Heart left ventricle (tissue), 16 donors: Measurements from ENCODE around the gene C1orf52. TPM values are rescaled to one million over a fixed set of nuclear protein-coding genes. Genes with fewer than 3 reads are reported as not detected.
A peak's percentile ranks its signal among the peaks of the same experiment; 100 is the strongest.

ENCODE experiments used
- ATAC-seq, 4 donors: fragments of 200-7000 bp; cut with Tn5 transposase; one replicate each; pipeline ENCODE4 v1.9.1; 2020 to 2022; ENCODE audit warnings: moderate library complexity in 4 of 4, mild to moderate bottlenecking in 3 of 4, moderate number of reproducible peaks in 1 of 4
- DNase-seq, 5 donors: peaks; one replicate each; pipeline ENCODE4 v3.0.0-alpha.2; 2020
- H3K27ac ChIP-seq, 12 donors: fragments of 200-600 bp; sonication (generic) in 4 of 12; one replicate each; pipeline versions ENCODE4 v1.5.0 to v1.8.0; 2016 to 2022; ENCODE audit warnings: mild to moderate bottlenecking in 2 of 12
- H3K27me3 ChIP-seq, 9 donors: fragments of 200-600 bp; sonication (generic) in 2 of 9; one replicate each; pipeline versions ENCODE4 v1.5.1 to v1.8.0; 2016 to 2022; ENCODE audit warnings: mild to moderate bottlenecking in 3 of 9
- H3K36me3 ChIP-seq, 9 donors: fragments of 200-600 bp; sonication (generic) in 2 of 9; one replicate each; pipeline versions ENCODE4 v1.5.0 to v1.8.0; 2018 to 2022; ENCODE audit warnings: mild to moderate bottlenecking in 2 of 9
- H3K4me1 ChIP-seq, 12 donors: fragments of 200-600 bp; sonication (generic) in 4 of 12; one replicate each; pipeline versions ENCODE4 v1.5.0 to v1.8.0; 2016 to 2022; ENCODE audit warnings: mild to moderate bottlenecking in 3 of 12
- H3K4me3 ChIP-seq, 12 donors: fragments of 200-600 bp; sonication (generic) in 4 of 12; one replicate each; pipeline versions ENCODE4 v1.5.0 to v1.8.0; 2017 to 2022; ENCODE audit warnings: mild to moderate bottlenecking in 9 of 12, moderate library complexity in 4 of 12
- H3K9me3 ChIP-seq, 12 donors: fragments of 200-600 bp; sonication (generic) in 4 of 12; one replicate each; pipeline versions ENCODE4 v1.5.0 to v1.8.0; 2016 to 2022; ENCODE audit warnings: mild to moderate bottlenecking in 1 of 12
- POLR2A ChIP-seq, 2 donors: fragments of 450-650 bp; IDR thresholded peaks; one replicate each; pipeline ENCODE4 v1.6.1; 2017; ENCODE audit warnings: antibody characterized with exemption in 2 of 2, mild to moderate bottlenecking in 2 of 2, moderate library complexity in 2 of 2
- WGBS, 4 donors: extraction: QIAGEN DNeasy Blood & Tissue Kit in 2 of 4; methylation state at CpG; one replicate each; pipeline versions ENCODE4 v1.1.5 to v1.1.7; 2013 to 2018; 5-methylcytosine and 5-hydroxymethylcytosine counted together
- intact Hi-C, 10 donors: fragments of 100-400 bp; cut with DNase I; formaldehyde crosslinking; loops; one replicate each; pipeline versions ENCODE4 v1.11.1 to v1.14.2; 2022
- polyA plus RNA-seq, 2 donors: library from polyadenylated mRNA; stranded (reverse); fragments of 200-250 nt; gene quantifications; one replicate each; pipeline ENCODE4 v1.2.3, GENCODE V29; 2013
- total RNA-seq, 9 donors: library from RNA; depleted of rRNA in 2 of 9; stranded (reverse); fragments of >200 nt in 2 of 9; fragmentation: NEBNext Ultra II Directional in 3 of 9; extraction: Animal tissue kit (Norgen Biotek cat#: 25700) in 3 of 9; gene quantifications; one replicate each; pipeline versions ENCODE4 v1.1.0 to v1.2.4, GENCODE V29; 2016 to 2023
- TF ChIP-seq, protein P1 (sequence below), 12 donors: fragments of 200-600 bp; sonication (generic) in 4 of 12; IDR thresholded peaks; one replicate each; pipeline versions ENCODE4 v1.5.0 to v1.8.0; 2018 to 2022; ENCODE audit warnings: antibody characterized with exemption in 12 of 12, mild to moderate bottlenecking in 5 of 12
- donor health status: ischemic (EF 13 %, LVEDD 7.1; RV severe dilation, severe dysfunction).
- donor health status: healthy with polysubstance abuse.
- donor health status: DM: no; HTN: yes; CAD: no.
- donor health status: DM: no; HTN: no; CAD: no.
- donor health status: ischemic (EF 25% LVEDD 6.9; RV normal size, moderate dysfunction).
- donor health status: ischemic (EF 25% LVEDD 5.7; RV mildly dilated, moderate dysfunction).
- donor health status: healthy.
- donor health status: DM: yes; HTN: yes; CAD: no.
- donor health status: ischemic (EF 35%, LVEDD 5.7; RV mildly dilated, moderate dysfunction).
- donor health status: nonischemic (EF 11% LVEDD 7.7; RV severe dilation, severe dysfunction).
- donor health status: DM: yes; HTN: yes; CAD: no.
- donor health status: PGD.
- donor health status: ischemic (EF 29% LVEDD 5.4; RV normal size, mild dysfunction).
- donor health status: nonischemic (EF 23%, LVEDD 6.1; RV moderate dilation, normal function).

C1orf52 gene
- total and polyA plus RNA-seq, 11 donors = 11.4 to 23.2 (median 17.0) TPM

DNA sequence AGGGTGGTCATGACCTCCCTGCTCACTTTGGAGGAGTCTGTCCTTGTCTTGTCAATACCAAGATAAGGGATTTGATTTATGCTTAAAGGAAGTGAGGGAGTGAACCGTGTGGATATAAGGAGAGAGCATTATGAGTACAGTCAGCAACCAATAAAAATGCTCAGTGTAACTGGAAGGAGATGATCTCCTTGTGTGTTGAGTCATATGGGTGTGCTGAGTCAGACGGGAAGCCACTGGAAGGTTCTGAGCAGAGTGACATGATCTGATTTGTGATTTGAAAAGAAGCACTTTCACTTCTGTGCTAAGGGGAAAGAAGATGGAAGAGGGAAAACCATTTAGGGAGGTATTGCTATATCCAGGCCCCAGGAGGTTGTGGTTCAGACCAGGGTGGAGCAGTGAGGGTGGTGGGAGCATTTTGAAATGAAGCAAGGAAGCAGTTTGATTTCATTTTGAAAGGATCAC lies 19.4 kb upstream of the C1orf52 start:
- peaks cover 8 to 41% (median 18%) of the 10 kb centered on the region in 12 donors for H3K4me1 ChIP-seq
- no peaks in the 10 kb centered on the region for H3K9me3 ChIP-seq
- H3K36me3 ChIP-seq = peaks cover 0 to 3% (median 0%) of the 10 kb centered on the region in 9 donors
- ATAC-seq (no peak), DNase-seq (no peak)
- TF ChIP-seq POLR2A (IDR thresholded peaks at IDR 0.05) = no peak
- TF ChIP-seq, protein P1, sequence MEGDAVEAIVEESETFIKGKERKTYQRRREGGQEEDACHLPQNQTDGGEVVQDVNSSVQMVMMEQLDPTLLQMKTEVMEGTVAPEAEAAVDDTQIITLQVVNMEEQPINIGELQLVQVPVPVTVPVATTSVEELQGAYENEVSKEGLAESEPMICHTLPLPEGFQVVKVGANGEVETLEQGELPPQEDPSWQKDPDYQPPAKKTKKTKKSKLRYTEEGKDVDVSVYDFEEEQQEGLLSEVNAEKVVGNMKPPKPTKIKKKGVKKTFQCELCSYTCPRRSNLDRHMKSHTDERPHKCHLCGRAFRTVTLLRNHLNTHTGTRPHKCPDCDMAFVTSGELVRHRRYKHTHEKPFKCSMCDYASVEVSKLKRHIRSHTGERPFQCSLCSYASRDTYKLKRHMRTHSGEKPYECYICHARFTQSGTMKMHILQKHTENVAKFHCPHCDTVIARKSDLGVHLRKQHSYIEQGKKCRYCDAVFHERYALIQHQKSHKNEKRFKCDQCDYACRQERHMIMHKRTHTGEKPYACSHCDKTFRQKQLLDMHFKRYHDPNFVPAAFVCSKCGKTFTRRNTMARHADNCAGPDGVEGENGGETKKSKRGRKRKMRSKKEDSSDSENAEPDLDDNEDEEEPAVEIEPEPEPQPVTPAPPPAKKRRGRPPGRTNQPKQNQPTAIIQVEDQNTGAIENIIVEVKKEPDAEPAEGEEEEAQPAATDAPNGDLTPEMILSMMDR (IDR thresholded peaks at IDR 0.05) = no peak
- WGBS, 4 donors = 28 to 46% (median 35%) methylated on average over 2 of the region's 2 CpGs
- intact Hi-C loops = no loop called here
- no peak overlapping the region for H3K4me3 ChIP-seq
- H3K27me3 ChIP-seq = no peaks in the 10 kb centered on the region
- peak overlapping the region in 3 of 12 donors; percentile 26 to 83 (median 38) for H3K27ac ChIP-seq

DNA sequence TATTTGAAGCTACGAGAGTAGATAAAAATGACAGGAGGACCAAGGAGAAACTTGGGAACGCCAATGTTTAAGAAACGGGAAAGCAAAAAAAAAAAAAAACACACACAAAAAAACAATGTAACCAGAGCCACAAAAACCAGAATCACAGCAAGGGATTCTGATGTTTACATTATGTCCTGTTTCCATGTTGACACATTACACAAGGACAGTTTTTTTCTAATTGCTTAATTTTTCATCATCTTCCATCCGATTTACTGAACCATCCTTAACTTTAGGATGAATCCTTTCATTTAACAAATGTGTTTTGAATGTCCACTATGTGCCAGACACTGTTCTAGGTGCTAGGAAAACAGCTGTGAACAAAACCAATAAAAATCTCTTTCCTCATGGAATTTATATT lies 18.3 kb upstream of the C1orf52 start:
- DNase-seq = no peak
- H3K4me3 ChIP-seq = no peak overlapping the region
- no peaks in the 10 kb centered on the region for H3K27me3 ChIP-seq
- H3K4me1 ChIP-seq = peaks cover 8 to 52% (median 24%) of the 10 kb centered on the region in 12 donors
- peaks cover 0 to 10% (median 0%) of the 10 kb centered on the region in 9 donors for H3K36me3 ChIP-seq
- TF ChIP-seq, protein P1 (IDR thresholded peaks at IDR 0.05) = no peak
- TF ChIP-seq POLR2A (IDR thresholded peaks at IDR 0.05) = no peak
- intact Hi-C loops = no loop called here
- no peaks in the 10 kb centered on the region for H3K9me3 ChIP-seq
- WGBS, 4 donors = 94 to 97% (median 97%) methylated on average over 4 of the region's 4 CpGs
- H3K27ac ChIP-seq = peak overlapping the region in 2 of 12 donors; percentile 98
- ATAC-seq = no peak

DNA sequence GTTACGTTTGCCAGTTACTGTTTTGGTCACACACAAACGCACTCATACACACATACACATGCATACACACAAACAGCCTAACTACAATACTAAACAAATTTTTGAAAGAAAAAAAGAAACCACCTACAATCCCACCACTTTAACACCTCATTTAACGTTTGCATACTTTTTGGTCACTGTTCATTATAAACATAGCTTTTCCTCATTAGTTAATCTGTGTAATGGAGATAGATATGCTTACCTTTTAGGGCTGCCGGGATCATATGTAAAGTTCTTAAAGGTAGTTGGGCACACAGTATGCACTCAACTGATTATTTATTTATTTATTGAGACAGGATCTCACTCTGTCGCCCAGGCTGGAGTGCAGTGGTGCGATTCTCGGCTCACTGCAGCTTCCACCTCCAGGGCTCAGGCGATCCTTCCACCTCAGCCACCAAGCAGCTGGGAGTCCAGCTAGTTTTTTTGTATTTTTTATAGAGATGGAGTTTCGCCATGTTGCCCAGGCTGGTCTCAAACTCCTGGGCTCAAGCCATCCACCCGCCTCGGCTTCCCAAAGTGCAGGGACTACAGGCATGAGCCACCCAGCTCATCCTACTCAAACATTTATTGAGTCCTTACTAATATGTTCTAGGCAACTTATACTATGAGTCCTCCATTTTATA lies 17.6 kb upstream of the C1orf52 start:
- intact Hi-C loops = loop anchor here in 1 of 10 donors (1.0 kb wide), 1 partner anchor 18 kb away; the partner anchor contains the start of gene C1orf52
- H3K27ac ChIP-seq = peak overlapping the region; percentile 61 to 98 (median 97)
- H3K4me3 ChIP-seq = peak overlapping the region; percentile 8 to 97 (median 90)
- no peaks in the 10 kb centered on the region for H3K27me3 ChIP-seq
- H3K9me3 ChIP-seq = no peaks in the 10 kb centered on the region
- 61 to 65% (median 64%) methylated on average over 11 of the region's 11 CpGs for WGBS, 4 donors
- peak in 1 of 5 donors; percentile 28 for DNase-seq
- H3K36me3 ChIP-seq = peaks cover 0 to 17% (median 1%) of the 10 kb centered on the region in 9 donors
- TF ChIP-seq POLR2A (IDR thresholded peaks at IDR 0.05) = no peak
- TF ChIP-seq, protein P1 (IDR thresholded peaks at IDR 0.05) = no peak
- H3K4me1 ChIP-seq = peaks cover 8 to 56% (median 25%) of the 10 kb centered on the region in 12 donors
- no peak for ATAC-seq

DNA sequence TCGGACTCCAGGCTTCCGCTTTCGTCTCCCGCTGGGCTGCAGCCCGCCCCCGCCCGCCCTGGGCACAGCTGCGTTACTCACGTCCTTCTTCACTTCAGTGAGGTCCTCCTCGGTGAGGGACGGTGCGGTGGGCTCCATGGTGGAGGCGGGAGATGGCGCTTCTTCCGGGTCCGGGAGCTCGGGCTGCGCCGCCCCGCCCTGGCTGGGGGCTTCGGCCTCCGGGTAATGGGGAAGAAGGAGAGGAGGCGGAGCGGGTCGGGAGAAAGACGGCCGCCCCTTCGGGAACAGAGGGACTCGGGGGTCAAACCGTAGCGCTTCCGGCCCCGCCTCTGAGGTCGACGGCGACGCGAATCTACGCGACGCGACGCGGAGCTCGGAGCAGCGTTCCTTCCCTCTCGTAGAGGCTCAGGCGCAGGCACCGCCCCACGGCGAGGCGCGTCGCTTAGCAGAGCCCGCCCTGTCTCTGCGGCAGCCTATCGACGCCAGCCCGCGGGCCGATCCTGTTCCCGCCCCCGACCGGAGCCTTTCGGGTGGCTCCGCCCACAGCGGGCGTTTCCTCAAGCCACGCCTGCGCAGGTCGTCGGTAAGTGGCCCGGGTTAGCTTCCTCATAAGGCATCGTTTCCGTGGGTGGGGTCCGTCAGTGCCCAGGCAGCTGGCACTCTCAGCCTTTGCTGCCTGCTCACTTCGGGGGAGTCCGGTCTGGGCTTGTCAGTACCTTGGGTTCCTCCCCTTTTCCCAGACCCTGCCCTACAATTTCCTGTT lies 16.9 kb upstream of the C1orf52 start, which contains the start of gene BCL10:
TSS of gene BCL10 (minus strand) at position 418 of the 763 bp plus-strand sequence. CDS start at position 138, 280 bp downstream.
- Histone ChIP-seq H3K9me3 (no peaks in the 10 kb centered on the region), H3K4me1 (peaks cover 8 to 63% (median 27%) of the 10 kb centered on the region in 12 donors), H3K4me3 (peak within 1 kb of the TSS; percentile 65 to 97 (median 90)), H3K27ac (peak within 1 kb of the TSS; percentile 61 to 98 (median 97)), H3K27me3 (no peaks in the 10 kb centered on the region), H3K36me3 (peaks cover 0 to 24% (median 6%) of the 10 kb centered on the region in 9 donors)
- ATAC-seq (peak; percentile 99), DNase-seq (peak; percentile 98 to 100 (median 99))
- TF ChIP-seq, protein P1 (IDR thresholded peaks at IDR 0.05) = no peak
- peak; percentile 84 to 86 for TF ChIP-seq POLR2A (IDR thresholded peaks at IDR 0.05)
- intact Hi-C loops = loop anchor here in 1 of 10 donors (1.0 kb wide), 1 partner anchor 17 kb away; the partner anchor contains the start of gene C1orf52
- 0 to 1% (median 0%) methylated on average over 22 to 78 of the region's 78 CpGs for WGBS, 4 donors
